C4-2B (cell line): ENCODE measurements around the gene NUDCD3.

Experiments used
- H3K27ac ChIP-seq: fragments of 450-650 bp; 2 replicates; pipeline ENCODE4 v1.5.1; 2017
- ZFX ChIP-seq: fragments of 450-650 bp; IDR thresholded peaks from 2 replicates; pipeline ENCODE4 v1.6.1; 2017
- TF ChIP-seq, protein P1 (sequence below): fragments of 450-650 bp; conservative IDR thresholded peaks from 2 replicates; pipeline ENCODE4 v1.5.1; 2017; ENCODE audit warnings: mild to moderate bottlenecking

The NUDCD3 gene

DNA sequence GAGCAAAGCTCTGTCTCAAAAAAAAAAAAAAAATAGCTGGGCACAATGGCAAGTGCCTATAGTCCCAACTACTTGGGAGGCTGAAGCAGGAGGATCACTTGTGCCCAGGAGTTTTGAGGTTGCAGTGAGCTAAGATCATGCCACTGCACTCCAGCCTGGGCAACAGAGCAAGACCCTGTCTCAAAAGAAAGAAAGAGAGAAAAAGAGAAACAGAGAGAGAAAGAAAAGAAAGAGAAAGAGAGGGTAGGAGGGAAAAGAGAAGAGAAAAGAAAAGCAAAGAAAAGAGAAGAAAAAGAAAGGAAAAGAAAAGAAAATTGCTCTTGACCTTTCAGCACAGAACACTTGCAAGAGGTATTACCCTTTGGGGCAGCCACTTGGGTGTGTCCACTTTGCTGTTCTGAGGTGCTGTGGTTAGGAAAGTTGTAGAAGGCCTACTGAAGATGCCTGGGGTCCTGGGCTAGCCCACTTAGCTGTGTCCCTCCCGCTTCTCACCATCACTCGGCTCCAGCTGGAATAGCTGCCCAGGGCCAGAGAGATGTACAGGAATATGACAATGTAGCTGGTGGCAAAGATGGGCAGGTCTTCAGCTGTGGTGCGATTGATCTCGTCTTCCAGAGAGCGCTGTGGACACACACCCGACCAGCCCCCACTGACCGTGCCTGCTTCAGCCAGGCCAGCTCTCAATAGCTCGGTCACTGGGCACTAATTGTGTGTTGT lies 45.0 kb upstream of the NUDCD3 start:
- TF ChIP-seq ZFX: no peak
- TF ChIP-seq, protein P1, sequence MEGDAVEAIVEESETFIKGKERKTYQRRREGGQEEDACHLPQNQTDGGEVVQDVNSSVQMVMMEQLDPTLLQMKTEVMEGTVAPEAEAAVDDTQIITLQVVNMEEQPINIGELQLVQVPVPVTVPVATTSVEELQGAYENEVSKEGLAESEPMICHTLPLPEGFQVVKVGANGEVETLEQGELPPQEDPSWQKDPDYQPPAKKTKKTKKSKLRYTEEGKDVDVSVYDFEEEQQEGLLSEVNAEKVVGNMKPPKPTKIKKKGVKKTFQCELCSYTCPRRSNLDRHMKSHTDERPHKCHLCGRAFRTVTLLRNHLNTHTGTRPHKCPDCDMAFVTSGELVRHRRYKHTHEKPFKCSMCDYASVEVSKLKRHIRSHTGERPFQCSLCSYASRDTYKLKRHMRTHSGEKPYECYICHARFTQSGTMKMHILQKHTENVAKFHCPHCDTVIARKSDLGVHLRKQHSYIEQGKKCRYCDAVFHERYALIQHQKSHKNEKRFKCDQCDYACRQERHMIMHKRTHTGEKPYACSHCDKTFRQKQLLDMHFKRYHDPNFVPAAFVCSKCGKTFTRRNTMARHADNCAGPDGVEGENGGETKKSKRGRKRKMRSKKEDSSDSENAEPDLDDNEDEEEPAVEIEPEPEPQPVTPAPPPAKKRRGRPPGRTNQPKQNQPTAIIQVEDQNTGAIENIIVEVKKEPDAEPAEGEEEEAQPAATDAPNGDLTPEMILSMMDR: no peak
- no peak overlapping the region for H3K27ac ChIP-seq

DNA sequence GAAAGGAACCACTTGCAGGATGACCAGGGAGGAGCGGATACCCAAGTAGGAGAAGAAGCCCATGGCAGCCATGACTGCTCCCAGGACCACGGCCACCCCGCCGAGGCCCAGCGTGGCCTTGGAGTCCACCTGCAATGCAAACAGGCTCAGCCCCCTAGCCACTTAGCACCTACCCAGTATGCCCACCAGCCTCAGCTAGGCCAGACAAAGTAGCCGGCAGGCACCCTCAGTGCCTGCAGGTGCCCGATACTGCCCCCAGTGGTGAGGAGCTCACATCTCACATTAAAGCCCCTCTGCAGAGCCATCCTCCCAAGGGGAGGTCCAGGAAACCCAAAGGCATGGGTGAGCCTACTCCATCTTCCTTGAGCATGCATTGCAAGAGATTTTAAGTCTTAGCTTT lies 44.0 kb upstream of the NUDCD3 start:
- no peak overlapping the region for H3K27ac ChIP-seq
- TF ChIP-seq, protein P1: peak; percentile 87
- no peak for TF ChIP-seq ZFX

DNA sequence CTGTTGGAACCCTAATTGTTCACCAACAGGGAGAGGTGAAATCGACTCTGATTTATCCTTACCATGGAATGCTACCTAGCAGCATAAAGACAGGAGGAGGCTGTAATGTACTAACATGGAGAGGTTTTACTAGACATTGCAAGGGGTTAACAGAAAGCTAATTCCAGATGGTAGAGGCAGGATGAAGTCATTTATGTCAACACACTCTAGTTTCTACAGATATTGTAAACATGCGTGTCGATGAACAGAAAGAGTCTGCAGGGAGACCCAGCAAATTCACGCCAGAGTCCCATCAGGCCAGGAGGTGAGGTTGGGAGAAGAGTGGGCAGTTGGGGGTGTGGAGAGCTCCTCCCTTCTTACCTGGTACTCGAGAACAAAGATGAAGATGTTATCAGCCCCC lies 43.6 kb upstream of the NUDCD3 start:
- TF ChIP-seq ZFX: no peak
- TF ChIP-seq, protein P1: no peak
- H3K27ac ChIP-seq: no peak overlapping the region

DNA sequence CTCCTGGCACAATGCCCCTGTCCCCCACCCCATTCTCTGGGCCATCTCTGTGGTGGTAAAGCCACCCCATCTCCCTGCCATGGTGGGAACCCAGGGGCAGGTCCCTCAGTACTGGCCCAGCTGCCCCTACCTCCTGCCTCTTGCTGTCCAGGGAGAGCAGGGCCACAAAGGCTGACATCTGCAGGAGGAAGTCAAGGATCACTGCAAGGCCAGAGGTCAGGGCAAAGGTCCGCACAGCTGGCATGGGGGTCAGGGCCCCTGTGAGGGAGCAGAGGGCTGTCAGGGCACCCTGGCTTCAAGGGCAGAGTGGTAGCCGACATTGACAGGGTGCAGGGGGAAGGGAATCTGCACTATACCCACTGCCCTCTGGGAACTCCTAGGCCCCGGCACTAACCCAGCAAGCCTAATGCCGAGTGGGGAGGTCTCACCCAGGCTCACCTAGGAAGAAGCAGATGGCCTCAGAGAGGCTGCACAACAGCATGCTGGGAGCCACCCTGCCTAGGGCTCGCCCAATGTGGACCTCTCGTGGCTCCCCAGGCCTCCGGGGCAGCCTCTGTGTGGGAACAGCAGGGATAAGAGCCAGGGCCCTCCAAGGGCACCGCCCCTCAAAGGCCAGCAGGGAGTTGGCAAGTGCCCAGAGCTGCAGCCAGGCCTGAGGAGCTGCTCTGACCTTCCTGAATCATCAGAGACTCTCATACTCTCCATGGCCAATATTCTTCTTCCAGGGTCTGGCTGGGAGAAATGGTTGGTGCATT lies 43.0 kb upstream of the NUDCD3 start:
- no peak overlapping the region for H3K27ac ChIP-seq
- TF ChIP-seq ZFX: no peak
- TF ChIP-seq, protein P1: no peak

DNA sequence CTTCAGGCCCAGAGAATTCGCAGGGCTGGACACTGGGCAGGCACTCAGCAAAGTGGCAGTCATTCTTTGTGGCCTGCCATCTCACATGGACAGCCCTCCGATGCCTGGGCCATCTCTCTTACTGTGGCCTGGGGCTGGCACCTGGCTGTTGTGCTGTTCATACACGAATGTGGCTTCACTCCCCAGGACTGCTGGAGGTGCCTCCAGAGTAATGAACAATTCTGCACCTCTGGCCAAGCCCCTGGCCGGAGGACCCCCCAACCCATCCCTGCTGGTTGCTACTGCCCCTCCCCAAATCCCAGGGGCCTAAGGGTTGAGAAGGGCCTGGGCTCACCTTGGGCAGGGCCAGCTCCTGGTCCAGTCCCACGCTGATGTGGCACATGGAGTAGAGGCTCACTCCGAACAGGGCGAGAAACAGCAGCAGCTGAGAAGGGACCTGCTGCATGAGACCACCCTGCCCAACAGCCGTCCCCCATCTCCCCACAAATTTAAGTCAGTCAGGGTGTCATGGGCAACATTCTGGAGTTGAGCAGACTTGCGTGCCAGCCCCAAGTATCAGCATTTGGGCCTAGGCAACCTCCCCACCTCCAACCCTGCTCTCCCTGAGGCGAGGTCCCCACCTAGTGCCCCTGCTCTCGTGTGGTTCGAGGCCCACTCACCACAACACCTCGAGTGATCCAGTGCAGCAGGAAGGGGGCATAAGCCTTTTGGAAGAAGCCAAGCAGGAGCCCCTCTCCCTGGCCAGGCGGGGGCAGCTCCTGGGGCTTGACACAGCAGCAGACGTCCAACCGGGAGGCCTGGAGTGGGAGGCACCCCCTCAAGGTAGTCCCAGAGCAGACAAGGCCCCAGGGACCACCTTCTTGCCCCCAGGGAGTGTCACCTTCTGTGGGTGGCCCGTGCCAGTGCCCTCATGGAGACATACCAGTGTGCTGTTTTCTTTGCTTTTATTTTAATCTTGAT lies 41.2 kb upstream of the NUDCD3 start:
- H3K27ac ChIP-seq: no peak overlapping the region
- TF ChIP-seq ZFX: no peak
- TF ChIP-seq, protein P1: no peak

DNA sequence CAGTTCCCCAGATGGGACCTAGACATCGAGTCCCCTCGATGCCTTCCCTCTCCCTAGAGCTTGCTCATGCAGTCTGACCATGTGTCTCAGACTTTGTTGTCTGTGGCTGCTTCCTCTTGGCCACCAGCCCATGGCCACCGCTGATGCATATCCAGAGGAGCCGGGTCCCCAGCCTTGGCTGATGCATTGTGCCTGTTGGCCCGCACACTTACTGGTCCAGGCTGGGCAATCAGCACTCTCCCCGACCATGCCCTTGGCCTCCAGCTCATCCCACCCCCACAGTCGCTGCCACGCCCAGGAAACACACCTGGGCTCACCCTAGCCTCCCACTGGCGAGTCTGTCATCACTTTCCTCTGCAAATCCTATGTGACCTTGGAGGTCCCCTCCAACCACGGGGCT lies 40.5 kb upstream of the NUDCD3 start:
- no peak overlapping the region for H3K27ac ChIP-seq
- TF ChIP-seq ZFX: no peak
- TF ChIP-seq, protein P1: no peak
